IMR-90 (cell line): ENCODE data around the gene C20orf144. TPM values are rescaled to one million over a fixed set of nuclear protein-coding genes. Genes with fewer than 3 reads are reported as not detected.

ENCODE experiments used
- ATAC-seq: fragments of 200-7000 bp; cut with Tn5 transposase; 2 replicates; pipeline ENCODE4 v1.9.1; 2020; ENCODE audit warnings: low read depth, mild to moderate bottlenecking, moderate library complexity
- BruUV-seq: library from RNA; stranded (reverse); fragments of 400-500 nt; replicated peaks from 2 replicates; lab custom pipeline; 2021; lab: Mats Ljungman, UMichigan
- CTCF ChIA-PET: fragments of 300-600 bp; formaldehyde crosslinking; extraction: SDS; loops from one replicate; lab custom pipeline; 2021; ENCODE audit warnings: antibody characterized with exemption; lab: Yijun Ruan, JAX
- POLR2A ChIA-PET: fragments of 300-600 bp; sonication (Branson Sonifier 250); formaldehyde crosslinking; loops from one replicate; lab custom pipeline; 2022; ENCODE audit warnings: antibody characterized with exemption; ENCODE audit not compliant: unreplicated experiment; lab: Charles Lee
- DNase-seq: peaks from one replicate; pipeline ENCODE4 v3.0.0; 2013
- H2AFZ ChIP-seq: replicated peaks from 2 replicates; pipeline ENCODE3; 2013; ENCODE audit warnings: low read length, mild to moderate bottlenecking; ENCODE audit not compliant: poor library complexity
- H2AK5ac ChIP-seq: 2 replicates; pipeline ENCODE4 v1.6.1; 2013; ENCODE audit warnings: low read depth, low read length, inconsistent platforms
- H2AK9ac ChIP-seq: replicated peaks from 2 replicates; pipeline ENCODE3; 2013; ENCODE audit warnings: mild to moderate bottlenecking, low read depth, low read length, moderate library complexity; ENCODE audit not compliant: poor library complexity
- H2BK120ac ChIP-seq: 2 replicates; pipeline ENCODE4 v1.6.1; 2013; ENCODE audit warnings: low read depth, low read length, inconsistent platforms
- H2BK15ac ChIP-seq: 3 replicates; pipeline ENCODE4 v1.6.1; 2013; ENCODE audit warnings: low read depth, low read length, inconsistent platforms
- H2BK20ac ChIP-seq: 2 replicates; pipeline ENCODE4 v1.6.1; 2013; ENCODE audit warnings: low read depth, mild to moderate bottlenecking, inconsistent platforms, low read length, moderate library complexity
- H2BK5ac ChIP-seq: 2 replicates; pipeline ENCODE4 v1.6.1; 2013; ENCODE audit warnings: mild to moderate bottlenecking, low read depth, low read length, inconsistent platforms; ENCODE audit not compliant: poor library complexity, severe bottlenecking
- H3K14ac ChIP-seq: replicated peaks from 2 replicates; pipeline ENCODE4 v1.6.1; 2013; ENCODE audit warnings: low read depth, low read length, inconsistent platforms
- H3K18ac ChIP-seq: 2 replicates; pipeline ENCODE4 v1.6.1; 2013; ENCODE audit warnings: low read depth, low read length, control low read depth
- H3K23ac ChIP-seq: 2 replicates; pipeline ENCODE4 v1.6.1; 2013; ENCODE audit warnings: low read depth, low read length, inconsistent platforms
- H3K27ac ChIP-seq: 2 replicates; pipeline ENCODE4 v1.5.1; 2013; ENCODE audit warnings: mild to moderate bottlenecking, control low read depth, low read length; ENCODE audit not compliant: insufficient read depth
- H3K27me3 ChIP-seq: 2 replicates; pipeline ENCODE4 v1.6.1; 2013; ENCODE audit warnings: low read length; ENCODE audit not compliant: control insufficient read depth, insufficient read depth
- H3K36me3 ChIP-seq: 2 replicates; pipeline ENCODE4 v1.6.1; 2013; ENCODE audit warnings: low read length, mixed read lengths; ENCODE audit not compliant: control insufficient read depth, insufficient read depth
- H3K4ac ChIP-seq: 2 replicates; pipeline ENCODE4 v1.6.1; 2013; ENCODE audit warnings: low read depth, low read length, inconsistent platforms
- H3K4me1 ChIP-seq: 2 replicates; pipeline ENCODE4 v1.6.1; 2013; ENCODE audit warnings: low read length, mixed read lengths; ENCODE audit not compliant: control insufficient read depth, insufficient read depth
- H3K4me2 ChIP-seq: 2 replicates; pipeline ENCODE4 v1.6.1; 2013; ENCODE audit warnings: low read depth, mild to moderate bottlenecking, control low read depth, low read length, moderate library complexity
- H3K4me3 ChIP-seq: 2 replicates; pipeline ENCODE4 v1.5.1; 2013; ENCODE audit warnings: low read depth, mild to moderate bottlenecking, control low read depth, low read length, moderate library complexity; ENCODE audit not compliant: insufficient read depth
- H3K56ac ChIP-seq: 2 replicates; pipeline ENCODE4 v1.6.1; 2013; ENCODE audit warnings: low read length, inconsistent platforms; ENCODE audit not compliant: insufficient read depth; ENCODE audit errors: extremely low read depth
- H3K79me1 ChIP-seq, 2 experiments: 2 replicates each; pipeline ENCODE4 v1.6.1; 2013; ENCODE audit warnings: low read length in 2 of 2, inconsistent platforms in 1 of 2, low read depth in 1 of 2
- H3K9ac ChIP-seq: 2 replicates; pipeline ENCODE4 v1.6.1; 2013; ENCODE audit warnings: low read depth, low read length, control low read depth
- H3K9me1 ChIP-seq: 2 replicates; pipeline ENCODE4 v1.6.1; 2013; ENCODE audit warnings: low read length, inconsistent platforms; ENCODE audit not compliant: insufficient read depth
- H3K9me3 ChIP-seq: 2 replicates; pipeline ENCODE4 v1.6.1; 2013; ENCODE audit warnings: low read length; ENCODE audit not compliant: control insufficient read depth, insufficient read depth
- H4K20me1 ChIP-seq: 2 replicates; pipeline ENCODE4 v1.6.1; 2013; ENCODE audit warnings: low read length, inconsistent platforms; ENCODE audit not compliant: insufficient read depth
- H4K5ac ChIP-seq: 2 replicates; pipeline ENCODE4 v1.6.1; 2013; ENCODE audit warnings: mild to moderate bottlenecking, low read depth, low read length, control low read depth
- H4K8ac ChIP-seq, 2 experiments: 2 replicates each; pipeline ENCODE4 v1.6.1; 2013; ENCODE audit warnings: low read depth in 2 of 2, low read length in 2 of 2, control low read depth in 1 of 2, inconsistent platforms in 1 of 2
- H4K91ac ChIP-seq: 2 replicates; pipeline ENCODE4 v1.6.1; 2013; ENCODE audit warnings: low read depth, low read length, inconsistent platforms; ENCODE audit not compliant: insufficient read depth
- BHLHE40 ChIP-seq: fragments of 150-350 bp; IDR thresholded peaks from 2 replicates; pipeline ENCODE4 v1.6.1; 2016; ENCODE audit warnings: mild to moderate bottlenecking, low read depth, low read length
- CEBPB ChIP-seq: IDR thresholded peaks from 2 replicates; pipeline ENCODE4 v1.6.1; 2012; ENCODE audit warnings: low read depth, low read length, improper control_type of control experiment
- CHD1 ChIP-seq: IDR thresholded peaks from 2 replicates; pipeline ENCODE4 v1.6.1; 2012; ENCODE audit warnings: low read depth, low read length, improper control_type of control experiment
- CTCF ChIP-seq: conservative IDR thresholded peaks from 2 replicates; pipeline ENCODE4 v1.5.1; 2012; ENCODE audit warnings: mild to moderate bottlenecking, low read depth, low read length, improper control_type of control experiment
- ELK1 ChIP-seq: fragments of 150-350 bp; IDR thresholded peaks from 2 replicates; pipeline ENCODE4 v1.6.1; 2016; ENCODE audit warnings: low read depth, mild to moderate bottlenecking, low read length, moderate library complexity, borderline replicate concordance
- FOS ChIP-seq: fragments of 150-350 bp; IDR thresholded peaks from 2 replicates; pipeline ENCODE4 v1.6.1; 2016; ENCODE audit warnings: low read depth, low read length
- MAZ ChIP-seq: IDR thresholded peaks from 2 replicates; pipeline ENCODE4 v1.6.1; 2012; ENCODE audit warnings: low read depth, mild to moderate bottlenecking, low read length, improper control_type of control experiment, moderate library complexity, borderline replicate concordance
- NFE2L2 ChIP-seq: fragments of 150-350 bp; IDR thresholded peaks from 2 replicates; pipeline ENCODE4 v1.6.1; 2016; ENCODE audit warnings: low read depth, mild to moderate bottlenecking, low read length
- POLR2A ChIP-seq: IDR thresholded peaks from 2 replicates; pipeline ENCODE4 v1.6.1; 2012; ENCODE audit warnings: mild to moderate bottlenecking, low read depth, low read length
- RAD21 ChIP-seq: IDR thresholded peaks from 2 replicates; pipeline ENCODE4 v1.6.1; 2012; ENCODE audit warnings: low read length, improper control_type of control experiment
- RCOR1 ChIP-seq: IDR thresholded peaks from 2 replicates; pipeline ENCODE4 v1.6.1; 2012; ENCODE audit warnings: mild to moderate bottlenecking, low read length, improper control_type of control experiment; ENCODE audit not compliant: insufficient replicate concordance
- RFX5 ChIP-seq: IDR thresholded peaks from 2 replicates; pipeline ENCODE4 v1.8.0; 2012; ENCODE audit warnings: low read depth, mild to moderate bottlenecking, low read length, moderate library complexity
- SMC3 ChIP-seq: fragments of 150-350 bp; IDR thresholded peaks from 2 replicates; pipeline ENCODE4 v1.6.1; 2016; ENCODE audit warnings: low read depth, mild to moderate bottlenecking, antibody characterized with exemption, low read length, moderate library complexity
- USF2 ChIP-seq: fragments of 150-350 bp; IDR thresholded peaks from 2 replicates; pipeline ENCODE4 v1.6.1; 2017; ENCODE audit warnings: mild to moderate bottlenecking, antibody characterized with exemption, low read length, low read depth
- WGBS, 2 experiments: methylation state at CpG; one replicate each; pipeline versions ENCODE4 v1.1.5 to v1.1.7; 2013; ENCODE audit warnings: missing lambda C conversion rate in 2 of 2; ENCODE audit not compliant: insufficient read length in 1 of 2; ENCODE audit errors: extremely low coverage in 2 of 2; 5-methylcytosine and 5-hydroxymethylcytosine counted together
- dilution Hi-C: fragments of 300-500 bp; cut with HindIII; formaldehyde crosslinking; loops from one replicate; pipeline ENCODE4 v1.14.3; 2018; ENCODE audit warnings: low sequenced_read_pairs; ENCODE audit not compliant: unreplicated experiment
- in situ Hi-C: fragments of 300-500 bp; cut with MboI; formaldehyde crosslinking; loops from 3 replicates; pipeline ENCODE4 v1.14.3; 2019; ENCODE audit warnings: low sequenced_read_pairs, inconsistent platforms, mixed read lengths
- intact Hi-C: fragments of 100-400 bp; cut with micrococcal nuclease; formaldehyde crosslinking; loops from 2 replicates; pipeline ENCODE4 v1.10.0; 2022
- polyA plus RNA-seq, 3 experiments: library from polyadenylated mRNA; depleted of rRNA; stranded (reverse); fragments of >200 nt; gene quantifications; 2 replicates each; pipeline ENCODE4 v1.2.3, GENCODE V29; 2012; ENCODE audit warnings: low replicate concordance in 1 of 3
- total RNA-seq: library from RNA; depleted of rRNA; stranded (reverse); fragments of >200 nt; gene quantifications from 2 replicates; pipeline ENCODE4 v1.2.3, GENCODE V29; 2012

The C20orf144 gene
- total and polyA plus RNA-seq, 2 of the 4 experiments (the other 2 are of a cell fraction): under 0.01 to 0.19 TPM

GRCh38 chr20:33676652-33677645 lies 14.8 kb downstream of the C20orf144 start:
- H3K4ac ChIP-seq: no peak overlapping the region
- no peaks in the 10 kb centered on the region for H3K27me3 ChIP-seq
- 96% methylated on average over 21 of the region's 31 CpGs; no CpG with 5 or more reads in 1 of the 2 experiments for WGBS, 2 experiments
- no peak overlapping the region for H3K14ac ChIP-seq
- dilution Hi-C loops: no loop called here
- H2AFZ ChIP-seq: no peak overlapping the region
- ChIA-PET CTCF (no interaction called here), POLR2A (interaction anchor here (0.7 kb wide), 1 partner anchor 235 kb away, joined by 3 read pairs; no protein-coding TSS in a partner anchor)
- H2BK15ac ChIP-seq: no peak overlapping the region
- no peak overlapping the region for H3K4me2 ChIP-seq
- H4K91ac ChIP-seq: no peak overlapping the region
- H3K27ac ChIP-seq: no peak overlapping the region
- no peak overlapping the region for H3K18ac ChIP-seq
- H4K20me1 ChIP-seq: peaks cover 34% of the 10 kb centered on the region
- H3K4me1 ChIP-seq: peaks cover 29% of the 10 kb centered on the region
- DNase-seq (no peak), ATAC-seq (no peak)
- H2AK5ac ChIP-seq: no peak overlapping the region
- H2AK9ac ChIP-seq: peak overlapping the region; percentile 15
- no peak overlapping the region for H2BK120ac ChIP-seq
- H3K36me3 ChIP-seq: no peaks in the 10 kb centered on the region; the same call in 1 of the 2 replicates
- no peak overlapping the region for H2BK5ac ChIP-seq
- peaks cover 8 to 57% of the 10 kb centered on the region in 2 experiments; a peak in 3 of 4 replicates for H3K79me1 ChIP-seq
- no TSS peak for BruUV-seq
- in situ Hi-C loops: no loop called here
- intact Hi-C loops: no loop called here
- no peak overlapping the region for H3K56ac ChIP-seq
- peaks cover 26% of the 10 kb centered on the region for H3K9me1 ChIP-seq
- no peak overlapping the region for H2BK20ac ChIP-seq
- H3K4me3 ChIP-seq: no peak overlapping the region
- no peak overlapping the region for H3K23ac ChIP-seq
- no peak overlapping the region for H4K8ac ChIP-seq
- no peaks in the 10 kb centered on the region for H3K9me3 ChIP-seq
- no peak overlapping the region for H3K9ac ChIP-seq
- H4K5ac ChIP-seq: no peak overlapping the region
- TF ChIP-seq CTCF (no peak), MAZ (no peak), CEBPB (no peak), RCOR1 (no peak), RAD21 (no peak), USF2 (no peak), BHLHE40 (no peak), CHD1 (no peak), NFE2L2 (no peak), SMC3 (no peak), POLR2A (no peak), RFX5 (no peak), ELK1 (no peak), FOS (no peak)
